ENCODE measurements around the gene SLC7A10. TPM values are rescaled to one million over a fixed set of nuclear protein-coding genes. Genes with fewer than 3 reads are reported as not detected.

Gene SLC7A10
- total RNA-seq, 1 donor from 2014 or later = not detected

DNA sequence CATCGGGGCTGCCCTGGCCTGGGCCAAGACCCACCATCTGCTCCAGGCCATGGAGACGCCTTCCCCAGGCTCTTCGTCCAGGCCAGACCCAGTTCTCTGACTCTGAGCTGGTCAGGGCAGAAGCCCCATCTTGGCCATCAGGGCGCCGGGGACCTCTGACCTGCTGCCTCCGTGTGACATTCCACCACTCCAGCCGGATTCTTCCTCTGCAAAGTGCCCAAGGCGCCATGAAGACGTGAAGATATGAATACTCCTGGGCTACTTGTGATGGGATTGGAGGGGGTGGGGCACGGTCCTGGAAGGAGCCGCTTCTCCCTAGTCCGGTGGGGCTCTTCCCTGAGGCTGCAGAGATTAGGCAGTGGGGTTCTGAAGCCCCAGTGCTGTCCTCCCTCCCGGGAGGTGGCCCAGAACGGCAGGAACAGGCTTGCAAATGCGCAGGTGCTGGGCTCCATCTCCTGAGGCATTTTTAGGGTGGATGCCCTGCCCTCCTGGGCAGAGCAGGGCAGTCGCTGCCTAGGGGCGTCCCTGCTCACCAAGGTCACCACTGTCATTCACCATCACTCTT, 26.0 kb upstream of the SLC7A10 start:
- no peaks in the 10 kb centered on the region for H3K27me3 ChIP-seq (ENCODE audit: control insufficient read depth, insufficient read depth, low read length)
- H3K36me3 ChIP-seq (ENCODE audit: control insufficient read depth, insufficient read depth, low read length) = no peaks in the 10 kb centered on the region
- DNase-seq (ENCODE audit: low read depth) = no peak
- no peak for TF ChIP-seq CTCF (IDR thresholded peaks at IDR 0.05; ENCODE audit: insufficient read depth, low read length, poor library complexity, severe bottlenecking)
- H3K4me3 ChIP-seq (ENCODE audit: low read depth, low read length) = no peak overlapping the region

DNA sequence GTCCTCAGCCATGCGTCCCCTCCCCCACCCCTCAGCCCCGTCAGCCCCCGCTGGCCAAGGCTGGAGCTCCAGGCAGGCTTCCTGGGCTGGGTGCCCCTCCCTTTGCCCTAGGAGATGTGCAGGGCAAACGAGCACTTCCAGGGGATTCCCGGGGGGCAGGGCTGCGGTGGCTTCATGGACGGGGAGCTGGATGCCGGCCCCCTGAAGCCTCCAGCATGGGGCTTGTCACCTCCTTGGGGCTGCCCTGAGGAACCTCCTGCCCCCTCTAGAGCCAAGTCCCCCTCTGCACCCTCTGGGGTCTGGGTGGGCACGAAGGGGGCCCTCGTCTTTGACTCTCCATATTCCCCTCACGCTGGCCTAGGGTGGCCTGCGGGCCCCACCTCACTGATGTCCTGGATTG, 25.4 kb upstream of the SLC7A10 start:
- no peak for DNase-seq (ENCODE audit: low read depth)
- Histone ChIP-seq H3K4me3 (ENCODE audit: low read depth, low read length) (no peak overlapping the region), H3K27me3 (ENCODE audit: control insufficient read depth, insufficient read depth, low read length) (no peaks in the 10 kb centered on the region), H3K36me3 (ENCODE audit: control insufficient read depth, insufficient read depth, low read length) (no peaks in the 10 kb centered on the region)
- TF ChIP-seq CTCF (IDR thresholded peaks at IDR 0.05; ENCODE audit: insufficient read depth, low read length, poor library complexity, severe bottlenecking) = no peak

DNA sequence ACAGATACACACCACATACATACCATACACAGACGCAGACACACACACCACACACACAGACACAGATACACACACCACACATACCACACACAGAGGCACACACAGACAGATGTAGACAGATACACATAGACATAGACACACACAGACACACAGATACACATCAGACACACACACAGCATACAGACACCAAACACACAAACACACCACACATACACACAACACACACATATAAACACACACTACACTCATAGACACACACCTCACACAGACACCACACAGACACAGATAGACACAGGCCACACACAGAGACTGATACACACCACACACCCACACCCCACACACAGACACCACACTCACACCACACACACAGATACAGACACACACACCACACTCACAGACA, 24.9 kb upstream of the SLC7A10 start:
- no peak for DNase-seq (ENCODE audit: low read depth)
- Histone ChIP-seq H3K27me3 (ENCODE audit: control insufficient read depth, insufficient read depth, low read length) (no peaks in the 10 kb centered on the region), H3K36me3 (ENCODE audit: control insufficient read depth, insufficient read depth, low read length) (no peaks in the 10 kb centered on the region), H3K4me3 (ENCODE audit: low read depth, low read length) (no peak overlapping the region)
- no peak for TF ChIP-seq CTCF (IDR thresholded peaks at IDR 0.05; ENCODE audit: insufficient read depth, low read length, poor library complexity, severe bottlenecking)

- Histone ChIP-seq H3K36me3 (ENCODE audit: control insufficient read depth, insufficient read depth, low read length) (no peaks in the 10 kb centered on the region), H3K4me3 (ENCODE audit: low read depth, low read length) (no peak overlapping the region), H3K27me3 (ENCODE audit: control insufficient read depth, insufficient read depth, low read length) (no peaks in the 10 kb centered on the region)
- TF ChIP-seq CTCF (IDR thresholded peaks at IDR 0.05; ENCODE audit: insufficient read depth, low read length, poor library complexity, severe bottlenecking) = no peak
- DNase-seq (ENCODE audit: low read depth) = no peak
These were observed 24.2 kb upstream of the SLC7A10 start for GRCh38 chr19:33249740-33250366.

- H3K36me3 ChIP-seq (ENCODE audit: control insufficient read depth, insufficient read depth, low read length) = no peaks in the 10 kb centered on the region
These were observed 23.4 kb upstream of the SLC7A10 start for GRCh38 chr19:33248954-33249613.

More at GRCh38 chr19:33248954-33249613, 23.4 kb upstream of the SLC7A10 start:
- Histone ChIP-seq H3K4me3 (ENCODE audit: low read depth, low read length) (no peak overlapping the region), H3K27me3 (ENCODE audit: control insufficient read depth, insufficient read depth, low read length) (no peaks in the 10 kb centered on the region)
- no peak for DNase-seq (ENCODE audit: low read depth)
- TF ChIP-seq CTCF (IDR thresholded peaks at IDR 0.05; ENCODE audit: insufficient read depth, low read length, poor library complexity, severe bottlenecking) = no peak

All from kidney epithelial cell (primary cell).